ENCODE measurements around the gene PXDC1. TPM values are rescaled to one million over a fixed set of nuclear protein-coding genes. Genes with fewer than 3 reads are reported as not detected.

The PXDC1 gene
- total RNA-seq, 2 experiments from 2014 or later: 0.29 to 0.36 TPM

- ATAC-seq (no peak), DNase-seq (no peak)
- TF ChIP-seq, protein P1, sequence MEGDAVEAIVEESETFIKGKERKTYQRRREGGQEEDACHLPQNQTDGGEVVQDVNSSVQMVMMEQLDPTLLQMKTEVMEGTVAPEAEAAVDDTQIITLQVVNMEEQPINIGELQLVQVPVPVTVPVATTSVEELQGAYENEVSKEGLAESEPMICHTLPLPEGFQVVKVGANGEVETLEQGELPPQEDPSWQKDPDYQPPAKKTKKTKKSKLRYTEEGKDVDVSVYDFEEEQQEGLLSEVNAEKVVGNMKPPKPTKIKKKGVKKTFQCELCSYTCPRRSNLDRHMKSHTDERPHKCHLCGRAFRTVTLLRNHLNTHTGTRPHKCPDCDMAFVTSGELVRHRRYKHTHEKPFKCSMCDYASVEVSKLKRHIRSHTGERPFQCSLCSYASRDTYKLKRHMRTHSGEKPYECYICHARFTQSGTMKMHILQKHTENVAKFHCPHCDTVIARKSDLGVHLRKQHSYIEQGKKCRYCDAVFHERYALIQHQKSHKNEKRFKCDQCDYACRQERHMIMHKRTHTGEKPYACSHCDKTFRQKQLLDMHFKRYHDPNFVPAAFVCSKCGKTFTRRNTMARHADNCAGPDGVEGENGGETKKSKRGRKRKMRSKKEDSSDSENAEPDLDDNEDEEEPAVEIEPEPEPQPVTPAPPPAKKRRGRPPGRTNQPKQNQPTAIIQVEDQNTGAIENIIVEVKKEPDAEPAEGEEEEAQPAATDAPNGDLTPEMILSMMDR (IDR thresholded peaks at IDR 0.05): no peak
- Mint-ChIP-seq H3K9me3 (no peaks in the 10 kb centered on the region), H3K27me3 (peaks cover 12% of the 10 kb centered on the region), H3K4me1 (ENCODE audit: low read depth) (peaks cover 1% of the 10 kb centered on the region), H3K27ac (no peak overlapping the region), H3K4me3 (no peak overlapping the region), H3K36me3 (ENCODE audit: low read depth) (no peaks in the 10 kb centered on the region)
- intact Hi-C loops (cut with micrococcal nuclease): loop anchor here (1.0 to 5.0 kb wide), 2 partner anchors 319 to 452 kb away; no protein-coding TSS in a partner anchor
- ChIA-PET POLR2A (no interaction called here), CTCF (interaction anchor here (0.6 to 6.5 kb wide), 32 partner anchors 9 to 612 kb away, joined by 3 to 89 read pairs (median 4); no protein-coding TSS in a partner anchor)
These were observed 19.8 kb downstream of the PXDC1 start for GRCh38 chr6:3731700-3732099.

GRCh38 chr6:3729603-3730344, 21.7 kb downstream of the PXDC1 start:
- Mint-ChIP-seq H3K27ac (no peak overlapping the region), H3K4me3 (no peak overlapping the region), H3K9me3 (no peaks in the 10 kb centered on the region), H3K27me3 (peaks cover 10% of the 10 kb centered on the region), H3K4me1 (ENCODE audit: low read depth) (peaks cover 1% of the 10 kb centered on the region), H3K36me3 (ENCODE audit: low read depth) (no peaks in the 10 kb centered on the region)
- ChIA-PET POLR2A (no interaction called here), CTCF (interaction anchor here (1.2 to 6.5 kb wide), 4 partner anchors 13 to 450 kb away, joined by 3 to 89 read pairs (median 6); no protein-coding TSS in a partner anchor)
- no peak for DNase-seq
- TF ChIP-seq, protein P1 (IDR thresholded peaks at IDR 0.05): no peak
- no peak for ATAC-seq
- intact Hi-C loops (cut with micrococcal nuclease): loop anchor here (5.0 kb wide), 1 partner anchor 317 kb away; no protein-coding TSS in a partner anchor

GRCh38 chr6:3727593-3728108, 23.9 kb downstream of the PXDC1 start:
- ATAC-seq: no peak
- peaks cover 1% of the 10 kb centered on the region for H3K4me1 Mint-ChIP-seq (ENCODE audit: low read depth)
- DNase-seq: no peak
- POLR2A ChIA-PET: interaction anchor here (1.0 kb wide), 1 partner anchor 14 kb away, joined by 3 read pairs; no protein-coding TSS in a partner anchor
- peaks cover 4% of the 10 kb centered on the region for H3K27me3 Mint-ChIP-seq
- H3K4me3 Mint-ChIP-seq: no peak overlapping the region
- H3K27ac Mint-ChIP-seq: no peak overlapping the region
- intact Hi-C loops (cut with micrococcal nuclease): no loop called here
- no peaks in the 10 kb centered on the region for H3K9me3 Mint-ChIP-seq
- H3K36me3 Mint-ChIP-seq (ENCODE audit: low read depth): no peaks in the 10 kb centered on the region
- TF ChIP-seq, protein P1 (IDR thresholded peaks at IDR 0.05): no peak
- CTCF ChIA-PET: interaction anchor here (1.3 kb wide), 1 partner anchor 14 kb away, joined by 3 read pairs; no protein-coding TSS in a partner anchor

DNA sequence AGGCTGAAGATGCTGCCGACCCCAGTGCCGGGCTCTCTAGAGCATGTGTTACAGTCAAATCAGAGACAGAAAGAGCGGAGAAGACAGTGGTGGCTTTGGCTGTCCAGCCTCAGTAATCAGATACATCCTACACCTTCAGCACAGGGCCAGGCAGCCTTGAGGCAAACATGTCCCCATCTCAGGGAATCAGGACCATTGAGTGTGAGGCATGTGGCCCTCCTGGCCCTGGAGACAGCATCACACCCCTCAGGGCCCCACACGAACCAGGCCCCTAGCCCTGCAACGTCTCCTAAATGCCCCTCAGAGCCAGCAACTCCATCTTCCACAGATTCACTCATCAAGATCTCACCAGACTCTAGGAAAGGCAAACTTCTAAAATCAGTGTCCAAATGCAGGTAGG, 24.5 kb downstream of the PXDC1 start:
- POLR2A ChIA-PET: interaction anchor here (1.0 kb wide), 1 partner anchor 13 kb away, joined by 3 read pairs; no protein-coding TSS in a partner anchor
- Mint-ChIP-seq H3K4me1 (ENCODE audit: low read depth) (peaks cover 4% of the 10 kb centered on the region), H3K27ac (no peak overlapping the region), H3K36me3 (ENCODE audit: low read depth) (no peaks in the 10 kb centered on the region), H3K4me3 (no peak overlapping the region), H3K27me3 (peaks cover 3% of the 10 kb centered on the region), H3K9me3 (no peaks in the 10 kb centered on the region)
- TF ChIP-seq, protein P1 (IDR thresholded peaks at IDR 0.05): no peak
- CTCF ChIA-PET: no interaction called here
- DNase-seq: no peak
- no peak for ATAC-seq
- intact Hi-C loops (cut with micrococcal nuclease): no loop called here

- H3K27ac Mint-ChIP-seq: no peak overlapping the region
- H3K9me3 Mint-ChIP-seq: no peaks in the 10 kb centered on the region
- CTCF ChIA-PET: no interaction called here
- H3K4me1 Mint-ChIP-seq (ENCODE audit: low read depth): peaks cover 4% of the 10 kb centered on the region
- POLR2A ChIA-PET: no interaction called here
- ATAC-seq (no peak), DNase-seq (no peak)
- no peak overlapping the region for H3K4me3 Mint-ChIP-seq
- no peaks in the 10 kb centered on the region for H3K36me3 Mint-ChIP-seq (ENCODE audit: low read depth)
- H3K27me3 Mint-ChIP-seq: no peaks in the 10 kb centered on the region
- intact Hi-C loops (cut with micrococcal nuclease): no loop called here
- TF ChIP-seq, protein P1 (IDR thresholded peaks at IDR 0.05): no peak
These were observed 25.1 kb downstream of the PXDC1 start for GRCh38 chr6:3726421-3726820.
